ENCODE results near the gene NKAIN2.

DNA sequence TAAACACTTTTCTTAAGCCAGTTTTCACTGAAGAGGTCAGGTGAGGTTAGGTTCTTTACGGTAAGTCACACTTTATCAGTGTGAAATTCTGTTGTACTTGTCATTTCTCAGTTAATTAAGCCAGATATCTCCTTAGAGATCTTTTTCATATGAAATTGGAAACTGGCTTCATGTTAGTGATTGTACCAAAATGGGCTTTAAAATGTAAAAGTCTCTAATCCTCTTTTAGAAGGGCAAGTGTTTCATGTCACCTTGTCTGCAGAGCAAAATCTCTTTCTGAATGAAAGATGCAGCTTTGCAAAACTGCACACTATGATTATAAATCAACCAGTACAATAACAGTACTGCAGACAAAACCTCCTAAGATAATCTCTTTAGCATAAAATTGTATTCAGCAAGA, 949.3 kb downstream of the NKAIN2 start:
- TF ChIP-seq, protein P1, sequence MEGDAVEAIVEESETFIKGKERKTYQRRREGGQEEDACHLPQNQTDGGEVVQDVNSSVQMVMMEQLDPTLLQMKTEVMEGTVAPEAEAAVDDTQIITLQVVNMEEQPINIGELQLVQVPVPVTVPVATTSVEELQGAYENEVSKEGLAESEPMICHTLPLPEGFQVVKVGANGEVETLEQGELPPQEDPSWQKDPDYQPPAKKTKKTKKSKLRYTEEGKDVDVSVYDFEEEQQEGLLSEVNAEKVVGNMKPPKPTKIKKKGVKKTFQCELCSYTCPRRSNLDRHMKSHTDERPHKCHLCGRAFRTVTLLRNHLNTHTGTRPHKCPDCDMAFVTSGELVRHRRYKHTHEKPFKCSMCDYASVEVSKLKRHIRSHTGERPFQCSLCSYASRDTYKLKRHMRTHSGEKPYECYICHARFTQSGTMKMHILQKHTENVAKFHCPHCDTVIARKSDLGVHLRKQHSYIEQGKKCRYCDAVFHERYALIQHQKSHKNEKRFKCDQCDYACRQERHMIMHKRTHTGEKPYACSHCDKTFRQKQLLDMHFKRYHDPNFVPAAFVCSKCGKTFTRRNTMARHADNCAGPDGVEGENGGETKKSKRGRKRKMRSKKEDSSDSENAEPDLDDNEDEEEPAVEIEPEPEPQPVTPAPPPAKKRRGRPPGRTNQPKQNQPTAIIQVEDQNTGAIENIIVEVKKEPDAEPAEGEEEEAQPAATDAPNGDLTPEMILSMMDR (IDR thresholded peaks at IDR 0.05; ENCODE audit: extremely low read depth in 1 of 2, insufficient read depth in 1 of 2, low read depth in 1 of 2, low read length in 2 of 2): no peak
- TF ChIP-seq POLR2AphosphoS5 (IDR thresholded peaks at IDR 0.05; ENCODE audit: insufficient read depth, low read depth, low read length): no peak
- TF ChIP-seq, protein P2, sequence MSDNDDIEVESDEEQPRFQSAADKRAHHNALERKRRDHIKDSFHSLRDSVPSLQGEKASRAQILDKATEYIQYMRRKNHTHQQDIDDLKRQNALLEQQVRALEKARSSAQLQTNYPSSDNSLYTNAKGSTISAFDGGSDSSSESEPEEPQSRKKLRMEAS (IDR thresholded peaks at IDR 0.05; ENCODE audit: insufficient read depth, insufficient read length): no peak
- TF ChIP-seq POLR2A (IDR thresholded peaks at IDR 0.05; ENCODE audit: low read depth, low read length): no peak
- no peak for TF ChIP-seq EZH2 (IDR thresholded peaks at IDR 0.05; ENCODE audit: borderline replicate concordance, low read depth, low read length, severe bottlenecking)
- TF ChIP-seq JUN (IDR thresholded peaks at IDR 0.05; ENCODE audit: borderline replicate concordance, insufficient read depth, insufficient read length, low read depth): no peak
- no peak for TF ChIP-seq MYC (IDR thresholded peaks at IDR 0.05; ENCODE audit: low read depth, low read length)
